Measurements from ENCODE around the gene SPATA20.

SPATA20 gene

GRCh38 chr17:50570032-50570431 is 23.1 kb downstream of the SPATA20 start:
- H3K27me3 ChIP-seq (ENCODE audit: insufficient read depth, low read length, poor library complexity): peaks cover 3% of the 10 kb centered on the region
- H3K79me2 ChIP-seq (ENCODE audit: control insufficient read depth, insufficient read depth, low read length): no peaks in the 10 kb centered on the region
- no peak overlapping the region for H3K4ac ChIP-seq (ENCODE audit: low read depth, low read length)
- peak overlapping the region; percentile 47 for H3K56ac ChIP-seq (ENCODE audit: low read length)
- no peak overlapping the region for H3K4me2 ChIP-seq (ENCODE audit: low read length)
- no peaks in the 10 kb centered on the region for H3K36me3 ChIP-seq (ENCODE audit: control insufficient read depth, insufficient read depth, low read length)
- no peak overlapping the region for H3K4me3 ChIP-seq (ENCODE audit: low read length)
- no peak overlapping the region for H2BK120ac ChIP-seq (ENCODE audit: low read depth, low read length)
- no peak overlapping the region for H4K8ac ChIP-seq (ENCODE audit: low read depth, low read length)
- no peak overlapping the region for H3K18ac ChIP-seq (ENCODE audit: low read length)
- no peak for DNase-seq
- no peak overlapping the region for H3K23ac ChIP-seq (ENCODE audit: low read length)
- no peaks in the 10 kb centered on the region for H3K79me1 ChIP-seq (ENCODE audit: low read length)
- no CpG with 5 or more reads among the region's 8 CpGs for WGBS (ENCODE audit: extremely low coverage, insufficient coverage, low lambda C conversion rate)
- H4K5ac ChIP-seq (ENCODE audit: low read length): no peak overlapping the region
- no peak overlapping the region for H3K27ac ChIP-seq (ENCODE audit: low read depth, low read length)
- H2BK5ac ChIP-seq (ENCODE audit: low read length): no peak overlapping the region
- no peak overlapping the region for H2BK15ac ChIP-seq (replicated peaks; ENCODE audit: low read depth)
- peaks cover 4% of the 10 kb centered on the region for H3K4me1 ChIP-seq (ENCODE audit: control insufficient read depth, low read depth, low read length)
- H3K9ac ChIP-seq (ENCODE audit: low read length): no peak overlapping the region
- no peak overlapping the region for H2AK5ac ChIP-seq (ENCODE audit: low read length)

- Histone ChIP-seq H3K27me3 (ENCODE audit: insufficient read depth, low read length, poor library complexity) (peaks cover 3% of the 10 kb centered on the region), H2AK5ac (ENCODE audit: low read length) (no peak overlapping the region), H3K27ac (ENCODE audit: low read depth, low read length) (no peak overlapping the region), H2BK120ac (ENCODE audit: low read depth, low read length) (no peak overlapping the region), H4K8ac (ENCODE audit: low read depth, low read length) (no peak overlapping the region), H3K18ac (ENCODE audit: low read length) (no peak overlapping the region), H3K4me1 (ENCODE audit: control insufficient read depth, low read depth, low read length) (peaks cover 2% of the 10 kb centered on the region), H3K56ac (ENCODE audit: low read length) (no peak overlapping the region), H3K4ac (ENCODE audit: low read depth, low read length) (no peak overlapping the region), H3K79me2 (ENCODE audit: control insufficient read depth, insufficient read depth, low read length) (no peaks in the 10 kb centered on the region), H3K4me2 (ENCODE audit: low read length) (no peak overlapping the region), H3K9ac (ENCODE audit: low read length) (no peak overlapping the region), H2BK5ac (ENCODE audit: low read length) (no peak overlapping the region), H2BK15ac (replicated peaks; ENCODE audit: low read depth) (no peak overlapping the region), H3K36me3 (ENCODE audit: control insufficient read depth, insufficient read depth, low read length) (no peaks in the 10 kb centered on the region), H4K5ac (ENCODE audit: low read length) (no peak overlapping the region), H3K79me1 (ENCODE audit: low read length) (no peaks in the 10 kb centered on the region), H3K4me3 (ENCODE audit: low read length) (no peak overlapping the region), H3K23ac (ENCODE audit: low read length) (no peak overlapping the region)
- no CpG with 5 or more reads among the region's 7 CpGs for WGBS (ENCODE audit: extremely low coverage, insufficient coverage, low lambda C conversion rate)
- DNase-seq: no peak
These were observed 23.6 kb downstream of the SPATA20 start for GRCh38 chr17:50570528-50570927.

- Histone ChIP-seq H3K23ac (ENCODE audit: low read length) (no peak overlapping the region), H3K56ac (ENCODE audit: low read length) (peak overlapping the region; percentile 3), H3K36me3 (ENCODE audit: control insufficient read depth, insufficient read depth, low read length) (no peaks in the 10 kb centered on the region), H3K27me3 (ENCODE audit: insufficient read depth, low read length, poor library complexity) (no peaks in the 10 kb centered on the region), H3K4me2 (ENCODE audit: low read length) (no peak overlapping the region), H3K79me1 (ENCODE audit: low read length) (no peaks in the 10 kb centered on the region), H3K4me1 (ENCODE audit: control insufficient read depth, low read depth, low read length) (peaks cover 2% of the 10 kb centered on the region), H4K8ac (ENCODE audit: low read depth, low read length) (no peak overlapping the region), H2BK5ac (ENCODE audit: low read length) (no peak overlapping the region), H3K18ac (ENCODE audit: low read length) (no peak overlapping the region), H2BK120ac (ENCODE audit: low read depth, low read length) (no peak overlapping the region), H4K5ac (ENCODE audit: low read length) (no peak overlapping the region), H2BK15ac (replicated peaks; ENCODE audit: low read depth) (no peak overlapping the region), H2AK5ac (ENCODE audit: low read length) (no peak overlapping the region), H3K9ac (ENCODE audit: low read length) (no peak overlapping the region), H3K79me2 (ENCODE audit: control insufficient read depth, insufficient read depth, low read length) (no peaks in the 10 kb centered on the region), H3K27ac (ENCODE audit: low read depth, low read length) (no peak overlapping the region), H3K4ac (ENCODE audit: low read depth, low read length) (no peak overlapping the region), H3K4me3 (ENCODE audit: low read length) (no peak overlapping the region)
- no CpG with 5 or more reads among the region's 19 CpGs for WGBS (ENCODE audit: extremely low coverage, insufficient coverage, low lambda C conversion rate)
- no peak for DNase-seq
These were observed 24.7 kb downstream of the SPATA20 start for GRCh38 chr17:50571681-50572080.

DNA sequence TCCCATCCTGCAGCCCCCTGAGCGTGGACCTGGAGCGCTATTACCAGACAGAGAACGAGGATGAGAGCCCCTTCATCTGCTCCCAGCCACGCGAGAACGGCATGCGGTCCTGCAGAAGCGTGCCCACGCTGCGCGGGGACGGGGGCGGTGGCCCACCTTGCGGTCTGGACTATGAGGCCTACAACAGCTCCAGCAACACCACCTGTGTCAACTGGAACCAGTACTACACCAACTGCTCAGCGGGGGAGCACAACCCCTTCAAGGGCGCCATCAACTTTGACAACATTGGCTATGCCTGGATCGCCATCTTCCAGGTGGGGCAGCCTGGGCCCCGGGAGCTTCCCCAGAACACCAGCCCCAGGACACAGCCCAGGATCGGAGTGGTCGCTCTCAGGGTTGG is 25.6 kb downstream of the SPATA20 start:
- Histone ChIP-seq H3K79me2 (ENCODE audit: control insufficient read depth, insufficient read depth, low read length) (no peaks in the 10 kb centered on the region), H3K4me1 (ENCODE audit: control insufficient read depth, low read depth, low read length) (peaks cover 2% of the 10 kb centered on the region), H3K9ac (ENCODE audit: low read length) (no peak overlapping the region), H2BK15ac (replicated peaks; ENCODE audit: low read depth) (no peak overlapping the region), H3K4me3 (ENCODE audit: low read length) (no peak overlapping the region), H3K18ac (ENCODE audit: low read length) (no peak overlapping the region), H4K8ac (ENCODE audit: low read depth, low read length) (no peak overlapping the region), H3K23ac (ENCODE audit: low read length) (no peak overlapping the region), H3K4ac (ENCODE audit: low read depth, low read length) (no peak overlapping the region), H3K4me2 (ENCODE audit: low read length) (no peak overlapping the region), H3K27me3 (ENCODE audit: insufficient read depth, low read length, poor library complexity) (no peaks in the 10 kb centered on the region), H2BK120ac (ENCODE audit: low read depth, low read length) (no peak overlapping the region), H2BK5ac (ENCODE audit: low read length) (no peak overlapping the region), H3K27ac (ENCODE audit: low read depth, low read length) (no peak overlapping the region), H3K36me3 (ENCODE audit: control insufficient read depth, insufficient read depth, low read length) (no peaks in the 10 kb centered on the region), H3K56ac (ENCODE audit: low read length) (no peak overlapping the region), H2AK5ac (ENCODE audit: low read length) (no peak overlapping the region), H3K79me1 (ENCODE audit: low read length) (no peaks in the 10 kb centered on the region), H4K5ac (ENCODE audit: low read length) (no peak overlapping the region)
- no peak for DNase-seq
- WGBS (ENCODE audit: extremely low coverage, insufficient coverage, low lambda C conversion rate): no CpG with 5 or more reads among the region's 20 CpGs

GRCh38 chr17:50573866-50574611 is 27.1 kb downstream of the SPATA20 start:
- Histone ChIP-seq H4K8ac (ENCODE audit: low read depth, low read length) (no peak overlapping the region), H3K4me1 (ENCODE audit: control insufficient read depth, low read depth, low read length) (peaks cover 2% of the 10 kb centered on the region), H3K56ac (ENCODE audit: low read length) (no peak overlapping the region), H3K4ac (ENCODE audit: low read depth, low read length) (no peak overlapping the region), H3K79me2 (ENCODE audit: control insufficient read depth, insufficient read depth, low read length) (no peaks in the 10 kb centered on the region), H3K79me1 (ENCODE audit: low read length) (no peaks in the 10 kb centered on the region), H3K23ac (ENCODE audit: low read length) (no peak overlapping the region), H3K36me3 (ENCODE audit: control insufficient read depth, insufficient read depth, low read length) (no peaks in the 10 kb centered on the region), H2BK120ac (ENCODE audit: low read depth, low read length) (no peak overlapping the region), H3K18ac (ENCODE audit: low read length) (no peak overlapping the region), H3K27ac (ENCODE audit: low read depth, low read length) (no peak overlapping the region), H2AK5ac (ENCODE audit: low read length) (no peak overlapping the region), H3K9ac (ENCODE audit: low read length) (no peak overlapping the region), H4K5ac (ENCODE audit: low read length) (no peak overlapping the region), H3K4me2 (ENCODE audit: low read length) (no peak overlapping the region), H3K4me3 (ENCODE audit: low read length) (no peak overlapping the region), H3K27me3 (ENCODE audit: insufficient read depth, low read length, poor library complexity) (no peaks in the 10 kb centered on the region), H2BK5ac (ENCODE audit: low read length) (no peak overlapping the region), H2BK15ac (replicated peaks; ENCODE audit: low read depth) (no peak overlapping the region)
- no CpG with 5 or more reads among the region's 12 CpGs for WGBS (ENCODE audit: extremely low coverage, insufficient coverage, low lambda C conversion rate)
- DNase-seq: no peak

Measured in mesendoderm (in vitro differentiated cells).